GM19035 (cell line): ENCODE measurements around the gene ELAVL3.
"Not testable (repeated sequence)": the region's sequence is repeated elsewhere in the genome, so short reads cannot be mapped to it uniquely, and the experiment has no call there.

Experiments used
- ATAC-seq: cut with Tn5 transposase; IDR thresholded peaks from one replicate; pipeline ENCODE4 v1.9.1; 2021; ENCODE audit not compliant: unreplicated experiment

ELAVL3 gene

GRCh38 chr19:11410682-11411081 lies 70.2 kb downstream of the ELAVL3 start:
- no peak for ATAC-seq

GRCh38 chr19:11408591-11408990 lies 72.3 kb downstream of the ELAVL3 start:
- ATAC-seq = no peak

- ATAC-seq = not testable (repeated sequence)
Observed at GRCh38 chr19:11406703-11407236, 74.1 kb downstream of the ELAVL3 start.

- no peak for ATAC-seq
Observed at GRCh38 chr19:11405846-11406643, 74.8 kb downstream of the ELAVL3 start.

GRCh38 chr19:11404588-11405222 lies 76.1 kb downstream of the ELAVL3 start:
- ATAC-seq = no peak

GRCh38 chr19:11401808-11402543 lies 78.9 kb downstream of the ELAVL3 start:
- ATAC-seq = no peak
